HG03439 (cell line): Measurements from ENCODE around the gene NR3C1.
A peak's percentile ranks its signal among the peaks of the same experiment; 100 is the strongest.

Experiments used
- ATAC-seq: cut with Tn5 transposase; IDR thresholded peaks from one replicate; pipeline ENCODE4 v1.9.1; 2021; ENCODE audit warnings: mild to moderate bottlenecking, moderate library complexity; ENCODE audit not compliant: unreplicated experiment

The NR3C1 gene

DNA sequence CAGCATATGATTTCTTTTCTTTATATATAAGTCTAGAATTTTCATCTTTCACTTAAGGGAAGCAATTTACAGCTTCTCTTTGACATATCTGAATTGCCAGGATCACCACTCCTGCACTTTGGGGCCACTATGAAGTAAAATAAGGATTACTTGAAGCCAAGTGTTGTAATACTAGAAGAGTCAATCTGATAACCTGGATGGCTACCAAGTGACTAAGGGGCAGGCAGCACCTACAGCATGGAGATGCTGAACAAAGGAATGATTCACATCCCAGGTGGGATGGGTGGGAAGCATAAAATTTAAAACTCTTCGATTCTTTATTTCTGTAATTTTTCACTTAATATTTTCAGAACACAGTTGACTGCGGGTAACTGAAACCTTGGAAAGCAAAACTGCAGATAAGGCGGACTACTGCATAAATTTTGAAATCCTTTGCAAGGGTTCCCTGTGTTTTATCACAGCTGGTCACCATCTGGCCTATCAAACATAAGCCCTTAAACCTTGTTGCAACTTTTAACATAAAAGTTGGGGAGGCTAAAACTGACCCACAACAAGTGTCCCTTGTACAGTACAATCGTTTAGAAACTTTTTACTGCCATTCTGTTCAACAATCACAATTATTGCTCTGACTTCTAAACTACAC is 31.2 kb downstream of the NR3C1 start:
- no peak for ATAC-seq

DNA sequence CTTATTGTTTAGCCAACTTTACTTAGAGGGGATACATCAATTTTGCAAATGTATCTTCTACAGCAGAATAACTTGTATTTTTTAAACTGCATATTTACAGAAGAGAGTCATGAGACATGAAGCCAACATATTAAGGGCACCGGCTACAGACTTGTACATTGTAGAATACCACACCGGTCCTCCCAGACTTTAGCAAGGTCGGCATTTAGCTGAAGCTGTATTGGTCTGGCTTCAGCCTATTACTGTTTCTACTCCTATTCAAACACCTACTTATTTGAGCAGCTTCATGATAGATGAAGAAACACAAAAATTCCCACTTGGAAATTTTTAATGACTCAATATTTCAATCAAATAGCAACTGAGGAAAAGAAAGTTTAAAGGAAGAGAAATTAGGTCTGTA is 33.0 kb downstream of the NR3C1 start:
- no peak for ATAC-seq

DNA sequence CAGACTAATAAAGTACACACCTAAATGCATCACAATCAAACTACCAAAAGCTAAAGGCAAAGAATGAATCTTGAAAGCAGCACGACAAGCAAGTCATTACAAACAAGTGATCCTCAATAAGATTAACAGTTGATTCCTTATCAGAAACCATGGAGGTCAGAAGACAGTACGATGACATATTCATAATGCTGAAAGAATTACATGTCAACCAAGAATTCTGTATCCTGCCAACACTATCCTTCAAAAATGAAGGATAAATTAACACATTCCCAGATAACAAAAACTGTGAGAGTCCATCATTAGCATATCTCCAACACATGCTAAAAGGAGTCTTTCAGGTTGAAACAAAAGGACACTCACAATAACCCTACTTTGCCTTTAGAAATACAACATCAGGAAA is 39.4 kb downstream of the NR3C1 start:
- no peak for ATAC-seq

DNA sequence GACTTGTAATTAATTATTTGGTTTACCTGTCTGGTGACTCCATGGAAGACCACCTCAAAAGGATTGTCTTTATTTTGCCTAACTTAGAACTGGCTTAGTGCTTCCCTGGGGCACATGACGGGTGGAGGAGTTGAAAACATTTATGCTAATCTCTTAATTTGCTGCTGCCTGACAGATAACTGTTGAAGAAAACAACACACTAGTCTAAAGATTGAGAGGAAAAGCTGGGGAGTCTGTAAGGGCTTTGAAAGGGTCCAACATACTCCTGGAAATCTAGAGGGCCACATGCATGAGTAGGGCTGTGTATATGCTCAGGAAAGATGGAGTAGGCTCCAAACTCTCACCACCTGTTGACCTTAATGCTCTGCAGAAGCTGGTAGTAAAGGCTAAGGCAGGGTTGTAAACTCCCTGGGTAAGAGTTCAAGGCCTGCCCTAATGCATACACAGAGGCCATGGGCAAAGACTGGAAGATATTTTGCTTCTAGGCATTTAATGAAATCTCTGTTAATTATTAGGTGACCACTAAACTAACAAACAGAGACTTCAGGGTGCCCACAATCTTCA is 40.7 kb downstream of the NR3C1 start:
- no peak for ATAC-seq

- ATAC-seq = no peak
Measured at GRCh38 chr5:143361438-143361837, 42.0 kb downstream of the NR3C1 start.

- ATAC-seq = no peak
Measured at GRCh38 chr5:143360755-143361154, 42.7 kb downstream of the NR3C1 start.

- no peak for ATAC-seq
Measured at GRCh38 chr5:143359869-143360268, 43.6 kb downstream of the NR3C1 start.

DNA sequence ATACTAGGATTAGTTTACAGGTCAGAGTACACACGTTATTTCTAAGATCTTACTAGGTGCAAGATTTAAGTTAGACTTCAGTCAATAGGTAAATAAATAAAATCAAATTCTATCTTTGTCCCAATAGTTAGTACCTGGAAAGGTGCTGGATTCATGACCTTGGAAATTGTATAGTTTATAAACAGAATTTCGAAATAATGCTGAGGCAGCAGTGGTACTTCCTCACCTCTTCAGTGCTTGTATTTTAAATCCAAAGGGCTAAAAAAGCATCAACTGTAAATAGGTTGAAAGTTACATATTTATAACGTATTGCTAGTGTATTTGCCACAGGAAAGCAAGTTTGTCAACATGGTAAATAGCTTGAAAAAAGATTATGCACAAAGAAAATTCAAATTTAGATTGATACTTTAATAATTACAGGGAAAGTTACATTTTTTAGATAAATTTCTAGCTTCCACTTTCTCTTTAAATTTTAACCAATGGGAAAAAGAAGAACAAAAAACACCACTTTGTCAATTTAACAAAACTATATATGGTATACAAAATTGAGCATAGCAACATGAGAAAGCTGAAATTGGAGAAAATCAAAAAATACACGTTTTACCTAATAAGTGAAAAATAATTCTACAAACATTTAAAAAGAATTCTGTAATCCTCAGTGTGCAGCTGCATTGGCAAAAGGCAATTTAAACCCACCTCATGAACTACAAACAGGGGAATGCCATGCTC is 46.5 kb downstream of the NR3C1 start:
- ATAC-seq = no peak

GRCh38 chr5:143355710-143356109 is 47.8 kb downstream of the NR3C1 start:
- no peak for ATAC-seq

DNA sequence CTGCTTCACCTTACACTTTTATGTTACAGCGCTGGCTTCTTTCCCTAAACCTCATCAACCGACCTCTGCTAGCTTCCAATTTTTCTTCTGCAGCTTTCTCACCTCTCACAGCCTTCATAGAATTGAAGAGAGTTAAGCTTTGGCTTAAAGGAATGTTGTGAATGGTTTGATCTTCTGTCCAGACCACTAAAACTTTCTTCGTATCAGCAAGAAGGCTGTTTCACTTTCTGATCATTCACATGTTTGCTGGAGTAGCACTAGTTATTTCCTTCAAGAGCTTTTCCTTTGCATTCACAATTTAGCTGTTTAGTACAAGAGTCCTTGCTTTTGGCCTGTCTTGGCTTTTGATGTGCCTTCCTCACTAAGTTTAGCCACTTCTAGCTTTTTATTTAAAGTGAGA is 49.5 kb downstream of the NR3C1 start:
- ATAC-seq = no peak

DNA sequence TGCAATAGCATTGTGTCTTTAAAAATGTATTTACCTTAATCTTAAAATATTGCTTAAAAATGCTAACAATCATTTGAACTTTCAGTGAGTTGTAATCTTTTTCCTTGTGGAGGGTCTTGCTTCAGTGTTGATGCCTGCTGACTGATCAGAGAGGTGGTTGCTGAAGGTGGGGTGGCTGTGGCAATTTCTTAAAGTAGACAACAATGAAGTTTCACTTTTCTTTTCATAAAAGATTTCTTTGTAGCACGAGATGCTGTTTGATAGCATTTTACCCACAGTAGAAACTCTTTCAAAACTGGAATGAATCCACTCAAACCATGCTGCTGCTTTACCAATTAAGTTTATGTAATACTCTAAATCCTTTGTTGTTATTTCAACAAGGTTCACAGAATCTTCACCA is 50.8 kb downstream of the NR3C1 start:
- ATAC-seq = no peak

- peak; percentile 39 for ATAC-seq
Measured at GRCh38 chr5:143350751-143351602, 52.5 kb downstream of the NR3C1 start.

GRCh38 chr5:143350341-143350740 is 53.1 kb downstream of the NR3C1 start:
- no peak for ATAC-seq

- ATAC-seq = no peak
Measured at GRCh38 chr5:143349177-143349576, 54.3 kb downstream of the NR3C1 start.

DNA sequence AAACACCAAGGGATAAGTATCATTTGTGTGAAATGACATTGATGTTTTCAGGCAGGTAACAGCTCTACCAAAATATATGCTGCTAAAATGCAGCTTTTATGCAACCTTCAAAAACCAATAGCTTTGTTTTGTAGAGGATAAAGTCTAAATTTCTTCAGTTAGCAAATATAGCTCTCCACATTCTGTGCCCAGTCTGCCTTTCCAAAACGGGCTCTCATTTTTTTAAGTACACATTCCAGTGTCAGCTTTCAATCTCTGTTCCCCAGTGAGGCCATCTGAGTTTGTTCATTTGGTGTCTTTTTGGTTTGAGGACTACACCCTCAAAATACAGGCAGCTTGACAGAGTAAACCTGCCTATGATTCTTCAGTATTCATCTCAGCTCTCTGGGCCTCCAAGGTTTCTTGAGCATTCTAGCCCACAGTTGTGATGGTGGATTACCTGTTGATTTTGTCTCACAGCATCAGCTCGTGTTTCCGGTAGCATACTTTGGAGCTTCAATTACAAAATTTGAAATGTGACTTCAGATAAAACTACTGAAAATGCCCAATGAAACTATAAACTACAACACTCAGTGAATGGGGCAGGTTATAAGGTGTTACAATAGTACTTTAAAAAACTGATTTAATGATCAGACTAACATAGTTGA is 55.7 kb downstream of the NR3C1 start:
- no peak for ATAC-seq

GRCh38 chr5:143347046-143347445 is 56.4 kb downstream of the NR3C1 start:
- ATAC-seq = no peak

DNA sequence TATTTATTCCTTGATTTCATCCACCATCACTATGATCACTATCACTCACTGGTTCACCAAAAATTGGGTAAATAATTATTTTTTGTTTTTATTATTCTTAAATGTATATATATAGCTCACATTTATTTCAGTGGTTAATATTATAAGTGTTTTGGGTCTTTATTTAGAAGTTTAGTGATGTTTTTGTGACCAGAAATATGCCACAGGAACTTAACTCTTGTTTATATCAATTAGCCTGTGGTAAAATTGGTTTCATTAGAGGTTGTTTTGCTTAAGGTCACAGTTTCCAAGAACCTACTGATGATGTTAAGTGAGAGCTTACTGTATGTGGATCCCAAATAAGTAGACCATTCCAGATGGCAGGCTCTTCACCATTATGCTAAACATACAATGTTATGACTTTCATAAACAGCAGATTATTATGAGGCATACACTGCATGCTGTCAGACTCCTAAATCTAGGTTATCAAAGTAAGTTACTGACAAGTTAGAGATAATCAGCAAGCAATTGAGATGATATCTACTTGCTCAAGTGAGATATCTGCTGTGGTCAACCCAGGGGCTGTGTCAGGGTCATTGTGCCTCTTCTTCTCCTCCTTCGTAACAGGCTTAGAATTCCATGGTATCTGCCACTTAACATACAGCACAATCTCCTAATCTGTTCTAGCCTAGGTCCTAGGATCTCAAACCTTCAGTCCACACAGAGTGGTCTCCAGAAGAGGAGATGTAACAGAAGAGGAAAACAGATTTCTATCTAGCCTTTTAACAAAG is 57.6 kb downstream of the NR3C1 start:
- no peak for ATAC-seq

GRCh38 chr5:143343042-143343441 is 60.4 kb downstream of the NR3C1 start:
- no peak for ATAC-seq

- ATAC-seq = no peak
Measured at GRCh38 chr5:143342607-143343006, 60.9 kb downstream of the NR3C1 start.
